MV-4-11 (cell line): ENCODE results near the gene PRKCA.
"Not testable (repeated sequence)": the region's sequence is repeated elsewhere in the genome, so short reads cannot be mapped to it uniquely, and the experiment has no call there.

ENCODE experiments used
- DNase-seq: peaks from one replicate; lab custom pipeline; 2025; lab: John Stamatoyannopoulos, UW

Gene PRKCA

DNA sequence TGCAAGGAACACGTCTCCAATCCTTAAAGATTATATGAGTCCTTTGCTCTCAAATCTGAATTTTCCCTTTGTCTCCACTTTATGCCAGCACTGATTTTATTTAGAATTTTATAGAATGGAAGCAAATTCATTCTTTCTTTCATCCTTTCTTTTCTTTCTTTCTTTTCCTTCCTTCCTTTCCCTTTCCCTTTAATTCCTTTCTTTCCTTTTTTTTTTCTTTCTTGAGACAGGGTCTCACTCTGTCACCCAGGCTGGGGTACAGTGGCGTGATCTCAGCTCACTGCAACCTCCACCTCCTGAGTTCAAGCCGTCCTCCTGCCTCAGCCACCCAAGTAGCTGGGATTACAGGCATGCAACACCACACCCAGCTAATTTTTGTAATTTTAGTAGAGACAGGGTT, 187.2 kb downstream of the PRKCA start:
- DNase-seq = not testable (repeated sequence)

GRCh38 chr17:66491213-66491612, 188.8 kb downstream of the PRKCA start:
- no peak for DNase-seq

- DNase-seq = no peak
Measured at GRCh38 chr17:66491665-66492064, 189.3 kb downstream of the PRKCA start.

DNA sequence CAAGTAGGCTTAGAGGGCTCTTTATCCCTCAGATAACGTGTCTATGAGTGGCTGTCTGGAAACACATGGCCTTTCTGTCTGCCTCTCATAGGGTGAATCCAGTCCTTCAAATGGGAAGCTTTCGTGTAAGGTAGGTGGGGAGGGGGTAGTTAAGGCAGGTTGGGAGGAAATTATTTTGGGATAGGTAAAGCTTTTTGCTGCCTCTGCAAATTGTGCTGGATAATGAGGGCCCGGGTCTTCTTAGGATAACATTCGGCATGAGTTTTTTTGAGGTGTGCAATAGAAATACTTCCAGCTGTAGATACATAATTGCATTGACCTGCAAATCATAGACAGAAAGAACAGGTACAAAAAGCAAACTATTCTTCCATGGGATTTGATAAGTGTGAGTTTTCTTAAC, 189.7 kb downstream of the PRKCA start:
- DNase-seq = no peak

- DNase-seq = no peak
Measured at GRCh38 chr17:66492561-66493005, 190.2 kb downstream of the PRKCA start.

GRCh38 chr17:66493283-66494019, 191.0 kb downstream of the PRKCA start:
- peak; percentile 47 for DNase-seq

- peak; percentile 73 for DNase-seq
Measured at GRCh38 chr17:66494023-66494803, 191.8 kb downstream of the PRKCA start.

- no peak for DNase-seq
Measured at GRCh38 chr17:66495035-66495434, 192.6 kb downstream of the PRKCA start.

DNA sequence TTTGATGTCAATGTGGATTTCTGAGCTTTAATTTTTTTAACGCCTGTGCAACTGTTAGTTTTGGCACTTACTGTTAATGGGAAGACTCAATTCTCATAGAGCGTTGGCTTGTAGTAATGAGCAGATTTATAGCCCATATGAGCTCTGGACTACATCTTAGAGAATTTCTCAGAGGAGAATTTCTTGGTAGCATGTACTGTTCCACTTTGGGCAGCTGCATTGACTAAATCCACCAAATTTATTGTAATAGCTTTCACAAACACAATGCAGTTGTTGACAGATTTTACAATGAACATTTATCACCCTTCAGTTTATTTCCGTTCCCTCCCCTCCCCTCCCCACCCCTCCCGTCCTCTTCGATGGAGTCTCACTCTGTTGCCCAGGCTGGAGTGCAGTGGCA, 193.9 kb downstream of the PRKCA start:
- DNase-seq = no peak

DNA sequence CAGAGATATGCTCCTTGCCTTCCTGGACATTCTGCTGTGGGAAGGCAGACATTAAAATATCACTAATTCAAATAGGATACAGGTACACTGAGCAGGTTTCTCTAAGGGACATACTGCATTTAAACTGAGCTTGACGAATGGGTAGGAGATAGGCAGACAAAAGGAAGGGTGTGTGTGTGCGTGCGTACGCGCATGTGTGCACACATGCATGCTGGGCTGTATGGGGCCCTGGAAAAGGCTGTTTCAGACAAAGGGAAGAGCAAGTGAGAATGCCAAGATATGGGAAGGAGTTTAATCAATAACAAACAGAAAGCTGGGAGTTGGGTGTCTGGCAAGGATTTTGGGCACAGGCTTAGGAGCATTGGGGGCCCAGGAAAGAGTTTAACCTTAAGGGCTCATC, 196.2 kb downstream of the PRKCA start:
- no peak for DNase-seq

DNA sequence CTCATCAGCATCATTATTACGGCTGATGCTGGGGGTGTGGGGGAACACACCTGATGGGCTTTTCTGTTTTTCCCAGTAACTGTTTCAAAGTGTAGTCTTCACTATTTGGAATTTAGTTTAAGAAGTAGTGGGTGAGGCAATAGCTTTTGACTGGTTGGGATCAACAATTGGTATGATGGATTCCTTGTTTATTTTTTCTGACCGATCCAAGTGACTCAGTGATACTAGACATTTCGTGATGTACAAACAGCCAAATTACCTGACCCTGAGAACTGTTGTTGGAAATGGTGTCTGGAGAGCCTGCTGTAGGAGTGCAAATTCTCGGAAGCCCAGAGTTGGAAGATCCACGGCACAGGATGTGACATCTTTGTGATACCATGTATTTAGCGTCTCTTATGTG, 204.2 kb downstream of the PRKCA start:
- no peak for DNase-seq

DNA sequence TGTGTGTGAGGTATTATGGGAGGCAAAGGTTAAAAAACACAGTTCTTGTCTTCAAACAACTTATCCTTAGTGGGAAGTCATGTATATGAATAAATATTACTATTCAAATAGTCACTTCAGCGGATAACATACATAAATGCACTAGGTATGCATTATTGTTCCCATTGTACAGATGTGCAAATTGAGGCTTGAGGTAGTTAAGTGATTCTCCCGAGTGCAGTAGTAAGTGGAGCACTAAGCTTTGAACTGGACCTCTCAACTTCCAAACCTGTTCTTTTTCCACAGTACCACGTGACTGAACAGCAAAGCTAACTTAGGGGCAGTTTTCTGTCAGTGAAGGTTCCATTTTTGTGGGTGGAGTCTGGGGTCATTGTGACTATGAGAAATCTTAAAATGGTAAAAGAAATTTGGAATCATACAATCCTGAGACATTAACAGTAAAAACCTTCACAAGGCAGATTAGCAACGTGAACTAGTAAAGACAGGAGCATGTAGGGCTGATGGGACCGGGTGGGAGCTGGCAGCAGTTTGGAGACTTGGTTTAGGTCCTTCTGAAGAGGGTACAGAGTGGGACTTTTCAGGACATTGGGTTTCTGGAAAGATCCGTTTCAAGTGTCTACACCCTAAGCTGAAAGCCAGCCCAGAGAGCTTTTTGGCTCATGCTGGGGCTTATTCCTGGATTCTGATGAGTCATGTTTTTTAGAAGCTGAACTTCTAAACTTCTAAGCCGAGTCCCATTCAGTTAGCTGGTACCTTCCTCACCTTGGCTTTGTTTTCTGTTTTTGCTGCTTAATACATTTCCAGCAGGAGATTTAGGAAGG, 204.9 kb downstream of the PRKCA start:
- peak; percentile 6 for DNase-seq

DNA sequence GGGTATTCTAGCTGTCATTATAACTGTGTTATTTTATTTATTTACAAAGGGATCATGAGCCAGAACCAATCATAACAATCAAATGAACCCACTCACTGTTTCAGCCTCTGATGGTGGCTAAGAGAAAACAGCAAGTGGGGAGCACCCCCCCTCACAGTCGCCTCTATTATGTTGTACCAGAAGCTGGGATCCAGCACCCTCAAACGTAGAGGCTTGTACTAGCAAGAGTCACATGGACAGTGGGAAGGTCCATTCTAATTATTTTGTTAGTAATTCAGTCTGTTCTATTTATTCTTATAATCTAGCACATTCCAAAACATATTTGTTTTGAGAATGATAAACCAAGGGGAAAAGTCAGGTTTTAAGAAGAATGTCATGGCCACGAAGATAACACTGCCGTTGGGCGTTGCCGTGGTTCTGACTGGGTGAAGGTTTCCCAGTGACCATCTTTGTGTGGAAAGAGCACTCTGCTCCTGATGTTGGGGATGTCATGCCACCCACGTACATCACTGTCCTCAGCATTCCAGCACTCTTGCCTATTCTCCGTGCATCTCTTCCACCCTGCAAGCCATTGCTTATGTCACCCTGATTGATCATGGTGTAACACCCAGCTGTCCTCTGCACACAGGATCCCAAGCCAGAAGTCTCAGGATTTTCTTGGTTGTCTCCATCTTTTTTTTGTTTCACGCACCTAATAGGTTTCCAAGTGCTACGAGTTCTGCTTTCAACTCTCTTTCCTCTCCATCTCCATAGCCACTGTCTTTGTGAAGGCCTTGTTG, 205.8 kb downstream of the PRKCA start:
- DNase-seq = no peak

DNA sequence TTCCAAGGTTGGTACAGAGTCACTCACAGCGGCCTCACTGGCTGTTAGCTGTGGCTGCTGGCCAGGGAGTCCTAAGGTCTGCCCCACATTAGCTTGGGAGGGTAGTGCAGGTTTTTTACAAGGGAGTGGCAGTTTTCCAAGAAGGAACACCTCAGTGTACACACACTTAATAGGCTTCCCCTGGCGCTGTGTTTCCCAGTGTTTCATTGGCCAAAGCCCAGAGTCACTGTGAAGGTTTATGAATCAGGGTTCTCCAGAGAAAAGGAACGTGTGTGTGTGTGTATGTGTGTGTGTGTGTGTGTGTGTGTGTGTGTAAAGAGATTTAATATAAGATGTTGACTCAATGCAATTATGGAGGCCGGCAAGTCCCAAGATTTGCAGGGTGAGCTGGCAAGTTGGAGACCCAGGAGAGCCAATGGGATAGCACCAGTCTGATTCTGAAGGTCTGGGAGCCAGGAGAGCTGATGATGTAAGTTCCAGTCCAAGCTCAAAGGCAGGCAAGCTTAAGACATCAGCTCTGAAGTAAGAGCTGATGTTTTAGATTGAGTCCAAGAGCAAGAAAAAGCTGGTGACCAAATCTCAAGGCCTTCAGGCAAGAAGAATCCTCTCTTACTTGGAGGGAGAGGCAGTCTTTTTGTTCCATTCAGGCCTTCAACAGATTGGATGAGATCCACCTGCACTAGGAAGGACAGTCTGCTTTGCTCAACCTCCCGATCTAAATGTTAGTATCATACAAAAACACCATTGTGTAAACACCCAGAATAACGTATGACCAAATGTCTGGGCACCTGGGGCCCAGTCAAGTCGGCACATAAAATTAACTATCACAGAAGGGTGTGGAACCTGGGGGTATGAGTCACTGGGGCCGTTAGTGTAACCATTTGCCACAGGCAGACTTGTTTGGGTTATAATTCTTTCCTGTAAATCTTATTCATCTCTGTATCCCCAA, 206.8 kb downstream of the PRKCA start:
- DNase-seq = peak; percentile 1

DNA sequence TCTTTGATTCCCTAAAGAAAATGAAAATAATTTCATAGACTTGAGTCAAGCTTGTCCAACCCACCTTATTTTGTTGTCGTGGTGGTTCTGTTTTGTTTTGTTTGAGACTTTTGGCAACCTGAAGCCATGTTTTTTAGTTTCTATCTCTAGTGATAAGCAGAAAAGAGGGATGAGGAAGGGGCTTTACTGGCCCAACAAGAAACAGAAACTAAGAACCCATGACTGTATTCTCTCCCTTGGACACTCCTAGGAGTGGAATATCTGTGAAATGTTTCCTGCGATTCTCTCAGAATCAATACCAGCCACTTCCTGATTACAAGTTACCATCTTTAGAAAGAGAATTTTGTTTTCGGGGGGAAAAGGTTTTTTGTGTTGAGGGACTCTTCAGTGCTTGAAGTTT, 207.5 kb downstream of the PRKCA start:
- DNase-seq = no peak

DNA sequence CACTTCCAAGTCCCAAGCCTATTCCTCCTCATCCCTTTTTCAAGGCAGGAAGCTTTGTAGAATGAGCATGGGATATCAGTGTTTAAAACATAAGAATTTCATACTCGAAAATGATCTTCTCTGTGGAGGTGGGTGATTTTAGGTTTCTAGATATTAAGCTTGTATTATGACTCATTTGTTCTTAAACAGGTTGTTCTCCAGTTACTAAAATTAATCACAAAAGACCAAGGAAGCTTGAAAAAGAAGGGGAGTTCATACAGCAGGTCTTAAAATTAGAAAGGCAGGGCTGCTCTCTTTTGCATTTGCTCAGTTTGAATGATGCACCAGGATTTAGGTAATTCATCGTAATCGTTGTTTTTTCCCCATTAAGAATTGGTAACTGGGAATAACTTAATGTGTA, 208.7 kb downstream of the PRKCA start:
- DNase-seq = no peak

DNA sequence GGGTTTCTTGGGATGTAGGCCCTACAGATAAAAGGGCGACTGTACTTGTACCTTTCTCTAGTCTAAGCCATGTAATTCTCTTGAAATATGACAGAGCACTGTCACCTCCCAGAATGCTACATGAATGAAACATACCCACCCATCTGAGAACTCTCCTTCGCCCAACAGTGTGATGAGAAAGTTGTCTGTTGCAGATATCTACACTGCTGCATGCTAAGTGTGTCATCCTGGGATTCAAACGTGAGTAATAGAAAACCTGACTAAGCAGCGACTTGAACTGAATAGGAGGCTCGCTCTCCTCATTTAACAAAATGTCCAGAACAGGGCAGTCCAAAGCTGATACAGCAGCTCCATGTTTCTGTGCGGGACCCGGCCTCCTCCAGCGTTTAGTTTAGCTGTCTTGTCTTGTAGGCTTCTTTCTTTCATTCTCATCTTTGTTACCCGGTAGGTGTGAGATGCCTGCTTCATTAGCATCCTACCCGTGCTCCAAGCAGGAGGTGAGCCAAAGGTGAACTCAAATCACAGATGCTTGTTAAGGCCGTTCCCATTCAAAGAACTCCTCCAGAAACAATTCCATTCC, 211.9 kb downstream of the PRKCA start:
- no peak for DNase-seq

DNA sequence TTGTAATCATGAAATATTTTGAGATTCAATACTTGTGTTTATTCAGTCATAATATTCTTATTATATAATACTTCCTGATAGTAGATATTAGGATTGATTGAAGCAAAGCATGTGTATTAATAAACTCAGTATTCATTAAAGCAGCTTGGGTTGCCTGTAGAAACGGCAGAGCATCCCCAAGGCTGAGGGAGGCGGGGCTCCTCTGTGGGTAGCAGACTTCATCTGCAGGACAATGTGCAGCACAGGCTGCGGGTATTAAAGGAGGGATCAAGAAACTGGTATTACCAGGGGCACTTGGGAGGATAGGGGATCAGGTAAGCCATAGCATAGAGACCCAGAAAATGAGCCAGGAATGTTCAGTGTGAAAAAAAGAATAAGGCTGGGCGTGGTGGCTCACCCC, 213.6 kb downstream of the PRKCA start:
- DNase-seq = no peak

DNA sequence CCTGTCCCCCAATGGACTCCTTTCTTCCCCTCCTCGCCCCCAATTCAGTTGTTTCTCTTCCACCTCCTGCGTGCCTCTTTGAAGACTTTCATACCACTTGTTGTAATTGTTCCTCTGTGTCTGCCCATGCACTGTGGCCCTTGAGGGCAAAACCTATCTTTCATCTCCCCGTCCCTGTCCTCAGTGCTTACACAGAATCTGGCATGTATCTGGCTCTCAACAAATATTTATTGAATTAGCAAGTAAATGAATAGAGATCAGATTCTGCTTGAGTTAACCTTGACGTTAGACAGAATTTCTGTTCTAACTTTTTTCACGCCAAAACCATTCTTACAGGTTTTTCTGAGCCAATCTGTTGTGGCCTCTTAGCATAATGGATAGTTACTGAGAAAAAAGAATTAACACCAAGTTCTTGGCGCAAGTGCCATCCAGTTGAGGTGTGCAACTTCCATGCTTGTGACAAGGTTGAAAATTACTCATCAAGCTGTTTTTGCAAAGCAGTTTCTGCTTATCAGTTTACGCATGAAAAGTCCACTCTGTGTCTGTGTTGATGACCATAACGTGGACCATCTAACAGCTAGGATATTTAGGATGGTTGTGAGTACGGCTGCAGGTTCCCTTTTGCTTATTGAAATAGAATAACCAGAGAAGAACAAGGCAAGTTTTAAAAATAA, 215.1 kb downstream of the PRKCA start:
- DNase-seq = no peak

GRCh38 chr17:66518108-66518507, 215.7 kb downstream of the PRKCA start:
- no peak for DNase-seq
